ENCODE results near the gene AKAIN1.

Gene AKAIN1

GRCh38 chr18:5145168-5145825, 51.8 kb downstream of the AKAIN1 start:
- no peak for ATAC-seq
- H3K4me1 Mint-ChIP-seq: no peaks in the 10 kb centered on the region
- no peak overlapping the region for H3K4me3 Mint-ChIP-seq
- no peak overlapping the region for H3K27ac Mint-ChIP-seq
- no peak for DNase-seq (ENCODE audit: low spot score in 2 of 2)
- no peaks in the 10 kb centered on the region for H3K36me3 Mint-ChIP-seq
- no peaks in the 10 kb centered on the region for H3K9me3 Mint-ChIP-seq

DNA sequence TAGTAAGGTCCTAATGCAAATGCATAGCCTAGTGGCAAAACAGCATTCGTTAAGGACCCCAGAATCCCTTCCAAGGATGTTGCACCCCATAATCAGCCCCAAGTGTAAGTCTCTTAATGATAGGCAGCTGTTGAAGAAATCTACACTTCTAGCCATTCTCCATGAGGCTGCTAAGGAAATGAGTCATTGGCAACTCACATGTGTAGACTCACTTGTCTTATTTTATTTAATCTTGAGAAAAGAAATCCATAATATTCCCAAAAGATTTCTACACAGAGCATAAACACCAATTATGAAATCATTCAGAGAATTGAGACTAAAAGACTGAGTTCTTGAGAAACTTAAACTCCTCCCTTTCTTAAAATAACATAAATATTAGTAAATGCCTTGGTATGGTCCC, 52.4 kb downstream of the AKAIN1 start:
- DNase-seq (ENCODE audit: low spot score in 2 of 2) (no peak), ATAC-seq (no peak)
- Mint-ChIP-seq H3K27ac (no peak overlapping the region), H3K36me3 (no peaks in the 10 kb centered on the region), H3K4me3 (no peak overlapping the region), H3K4me1 (no peaks in the 10 kb centered on the region), H3K9me3 (no peaks in the 10 kb centered on the region)

GRCh38 chr18:5142859-5143258, 54.2 kb downstream of the AKAIN1 start:
- Mint-ChIP-seq H3K36me3 (no peaks in the 10 kb centered on the region), H3K4me3 (no peak overlapping the region), H3K9me3 (no peaks in the 10 kb centered on the region), H3K4me1 (no peaks in the 10 kb centered on the region), H3K27ac (no peak overlapping the region)
- no peak for ATAC-seq
- DNase-seq (ENCODE audit: low spot score in 2 of 2): no peak

DNA sequence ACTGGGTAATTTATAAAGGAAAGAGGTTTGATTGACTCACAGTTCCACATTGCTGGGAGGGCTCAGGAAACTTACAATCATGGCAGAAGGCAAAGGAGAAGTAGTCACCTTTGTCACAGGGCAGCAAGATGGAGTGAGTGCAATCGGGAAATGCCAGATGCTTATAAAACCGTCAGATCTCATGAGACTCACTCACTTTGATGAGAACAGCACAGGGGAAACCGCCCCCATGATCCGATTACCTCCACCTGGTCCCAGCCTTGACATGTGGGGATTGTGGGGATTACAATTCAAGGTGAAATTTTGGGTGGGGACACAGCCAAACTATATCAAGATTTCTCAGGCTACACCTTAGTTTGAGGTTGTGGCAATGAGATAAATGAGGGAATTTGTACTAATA, 54.9 kb downstream of the AKAIN1 start:
- no peak overlapping the region for H3K27ac Mint-ChIP-seq
- H3K36me3 Mint-ChIP-seq: no peaks in the 10 kb centered on the region
- DNase-seq (ENCODE audit: low spot score in 2 of 2): no peak
- ATAC-seq: no peak
- no peaks in the 10 kb centered on the region for H3K4me1 Mint-ChIP-seq
- no peaks in the 10 kb centered on the region for H3K9me3 Mint-ChIP-seq
- H3K4me3 Mint-ChIP-seq: no peak overlapping the region

DNA sequence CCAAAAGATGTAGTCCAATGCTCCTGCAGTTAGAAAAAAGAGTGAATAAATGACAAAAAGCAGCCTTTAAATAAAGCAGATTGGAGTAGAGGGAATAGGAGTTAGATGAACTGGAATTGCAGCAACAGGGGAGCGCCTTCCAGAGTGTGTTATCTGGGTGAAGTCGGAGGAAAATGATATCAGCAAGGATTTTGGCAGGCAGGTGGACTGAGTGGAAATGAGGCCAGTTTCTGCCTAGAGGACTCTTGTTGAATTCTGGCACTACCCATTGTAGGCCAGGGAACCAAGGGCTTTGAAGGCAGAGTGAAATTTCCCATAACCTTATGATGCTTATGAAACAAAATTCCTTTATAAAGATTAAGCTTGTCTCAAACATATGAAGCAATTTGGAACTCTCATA, 59.8 kb downstream of the AKAIN1 start:
- Mint-ChIP-seq H3K9me3 (no peaks in the 10 kb centered on the region), H3K4me3 (no peak overlapping the region), H3K36me3 (no peaks in the 10 kb centered on the region), H3K4me1 (no peaks in the 10 kb centered on the region), H3K27ac (no peak overlapping the region)
- ATAC-seq (no peak), DNase-seq (ENCODE audit: low spot score in 2 of 2) (no peak)

DNA sequence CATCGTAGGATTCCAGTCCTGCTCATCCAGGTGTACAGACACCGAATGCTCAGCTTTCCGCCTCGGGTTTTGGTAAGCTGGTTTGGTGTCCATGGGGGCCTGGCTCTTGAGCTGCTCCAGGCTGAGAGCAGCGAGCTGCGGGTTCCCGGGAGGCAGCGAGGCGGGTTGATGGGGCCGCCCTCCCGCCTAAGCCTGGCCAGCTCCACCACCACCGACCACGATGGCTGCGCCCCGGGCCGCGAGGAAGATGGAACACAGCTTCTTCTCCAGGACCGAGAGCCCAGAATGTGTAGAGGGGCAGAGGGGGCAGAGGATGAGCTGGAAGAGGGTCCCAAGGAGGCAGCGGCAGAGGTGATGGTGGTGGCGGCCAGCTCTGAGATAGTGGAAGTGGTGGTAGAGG, 64.1 kb downstream of the AKAIN1 start:
- no peaks in the 10 kb centered on the region for H3K36me3 Mint-ChIP-seq
- ATAC-seq (no peak), DNase-seq (ENCODE audit: low spot score in 2 of 2) (no peak)
- H3K4me1 Mint-ChIP-seq: no peaks in the 10 kb centered on the region
- no peak overlapping the region for H3K27ac Mint-ChIP-seq
- H3K4me3 Mint-ChIP-seq: no peak overlapping the region
- H3K9me3 Mint-ChIP-seq: no peaks in the 10 kb centered on the region

- no peaks in the 10 kb centered on the region for H3K4me1 Mint-ChIP-seq
- H3K9me3 Mint-ChIP-seq: peaks cover 18% of the 10 kb centered on the region
- no peak overlapping the region for H3K27ac Mint-ChIP-seq
- no peak overlapping the region for H3K4me3 Mint-ChIP-seq
- DNase-seq (ENCODE audit: low spot score in 2 of 2) (no peak), ATAC-seq (no peak)
- no peaks in the 10 kb centered on the region for H3K36me3 Mint-ChIP-seq
Observed at GRCh38 chr18:5122272-5122671, 74.8 kb downstream of the AKAIN1 start.

- ATAC-seq: no peak
- H3K36me3 Mint-ChIP-seq: no peaks in the 10 kb centered on the region
- H3K4me3 Mint-ChIP-seq: no peak overlapping the region
- no peaks in the 10 kb centered on the region for H3K4me1 Mint-ChIP-seq
- peaks cover 3% of the 10 kb centered on the region for H3K9me3 Mint-ChIP-seq
- H3K27ac Mint-ChIP-seq: no peak overlapping the region
- no peak for DNase-seq (ENCODE audit: low spot score in 2 of 2)
Observed at GRCh38 chr18:5110266-5110665, 86.8 kb downstream of the AKAIN1 start.

GRCh38 chr18:5107988-5108387, 89.1 kb downstream of the AKAIN1 start:
- ATAC-seq: no peak
- H3K4me3 Mint-ChIP-seq: no peak overlapping the region
- no peaks in the 10 kb centered on the region for H3K36me3 Mint-ChIP-seq
- no peaks in the 10 kb centered on the region for H3K9me3 Mint-ChIP-seq
- no peak for DNase-seq (ENCODE audit: low spot score in 2 of 2)
- no peaks in the 10 kb centered on the region for H3K4me1 Mint-ChIP-seq
- no peak overlapping the region for H3K27ac Mint-ChIP-seq

- Mint-ChIP-seq H3K4me3 (no peak overlapping the region), H3K27ac (no peak overlapping the region), H3K36me3 (no peaks in the 10 kb centered on the region), H3K4me1 (no peaks in the 10 kb centered on the region), H3K9me3 (no peaks in the 10 kb centered on the region)
- DNase-seq (ENCODE audit: low spot score in 2 of 2): no peak
- no peak for ATAC-seq
Observed at GRCh38 chr18:5106730-5107129, 90.3 kb downstream of the AKAIN1 start.

GRCh38 chr18:5104246-5104645, 92.8 kb downstream of the AKAIN1 start:
- no peaks in the 10 kb centered on the region for H3K4me1 Mint-ChIP-seq
- ATAC-seq: no peak
- DNase-seq (ENCODE audit: low spot score in 2 of 2): no peak
- no peaks in the 10 kb centered on the region for H3K36me3 Mint-ChIP-seq
- H3K4me3 Mint-ChIP-seq: no peak overlapping the region
- no peaks in the 10 kb centered on the region for H3K9me3 Mint-ChIP-seq
- H3K27ac Mint-ChIP-seq: no peak overlapping the region

DNA sequence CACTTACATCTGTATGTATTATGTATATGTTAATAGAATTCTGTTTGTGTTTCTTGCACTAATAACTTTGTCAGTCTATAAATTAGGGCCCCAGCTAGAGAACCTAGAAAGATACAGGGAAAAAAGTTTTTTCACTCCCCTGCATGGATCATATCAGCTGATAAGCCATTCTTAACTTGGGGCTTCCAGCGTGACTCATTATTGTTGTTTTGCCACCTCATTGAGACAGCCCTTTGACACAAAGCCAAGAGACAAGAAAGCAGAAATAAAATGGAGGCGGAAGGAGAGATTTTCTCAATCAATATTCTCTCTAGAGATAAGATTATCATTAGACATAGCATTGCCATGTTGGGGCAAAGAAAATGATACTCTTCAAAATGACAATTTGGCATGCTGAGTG, 93.4 kb downstream of the AKAIN1 start:
- ATAC-seq (no peak), DNase-seq (ENCODE audit: low spot score in 2 of 2) (no peak)
- Mint-ChIP-seq H3K9me3 (no peaks in the 10 kb centered on the region), H3K27ac (no peak overlapping the region), H3K4me1 (no peaks in the 10 kb centered on the region), H3K36me3 (no peaks in the 10 kb centered on the region), H3K4me3 (no peak overlapping the region)

DNA sequence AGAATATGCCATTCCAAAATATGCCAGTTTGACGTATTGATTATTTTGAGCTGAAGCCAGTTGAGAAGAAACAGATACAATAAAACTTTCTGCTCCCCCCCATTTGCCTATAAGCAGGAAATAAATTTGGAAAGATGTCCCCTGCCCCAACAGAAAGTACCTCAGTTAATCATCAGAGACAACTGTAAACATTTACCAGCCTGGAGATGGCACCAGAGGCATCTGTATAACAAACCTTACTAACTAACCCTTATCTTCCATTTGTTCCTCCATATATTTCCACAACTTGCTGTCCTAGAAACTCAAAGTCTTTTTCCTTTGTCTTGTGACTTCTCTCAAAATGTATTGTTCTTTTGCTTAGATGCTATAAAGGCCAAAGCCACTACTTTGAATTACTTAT, 93.8 kb downstream of the AKAIN1 start:
- H3K27ac Mint-ChIP-seq: no peak overlapping the region
- no peak for DNase-seq (ENCODE audit: low spot score in 2 of 2)
- no peaks in the 10 kb centered on the region for H3K9me3 Mint-ChIP-seq
- no peaks in the 10 kb centered on the region for H3K36me3 Mint-ChIP-seq
- no peak overlapping the region for H3K4me3 Mint-ChIP-seq
- no peak for ATAC-seq
- H3K4me1 Mint-ChIP-seq: no peaks in the 10 kb centered on the region

GRCh38 chr18:5097116-5097703, 99.8 kb downstream of the AKAIN1 start:
- Mint-ChIP-seq H3K4me1 (no peaks in the 10 kb centered on the region), H3K4me3 (no peak overlapping the region), H3K9me3 (no peaks in the 10 kb centered on the region), H3K36me3 (no peaks in the 10 kb centered on the region), H3K27ac (no peak overlapping the region)
- ATAC-seq: no peak
- no peak for DNase-seq (ENCODE audit: low spot score in 2 of 2)

GRCh38 chr18:5095239-5095638, 101.8 kb downstream of the AKAIN1 start:
- Mint-ChIP-seq H3K4me3 (no peak overlapping the region), H3K36me3 (no peaks in the 10 kb centered on the region), H3K4me1 (no peaks in the 10 kb centered on the region), H3K27ac (no peak overlapping the region), H3K9me3 (no peaks in the 10 kb centered on the region)
- DNase-seq (ENCODE audit: low spot score in 2 of 2) (no peak), ATAC-seq (no peak)

- no peak overlapping the region for H3K27ac Mint-ChIP-seq
- no peak overlapping the region for H3K4me3 Mint-ChIP-seq
- H3K9me3 Mint-ChIP-seq: peaks cover 3% of the 10 kb centered on the region
- ATAC-seq (no peak), DNase-seq (ENCODE audit: low spot score in 2 of 2) (no peak)
- H3K4me1 Mint-ChIP-seq: no peaks in the 10 kb centered on the region
- no peaks in the 10 kb centered on the region for H3K36me3 Mint-ChIP-seq
Observed at GRCh38 chr18:5093902-5094301, 103.2 kb downstream of the AKAIN1 start.
